Liver (tissue), 3 donors: ENCODE data around the gene SCART1.

ENCODE experiments used
- EGR1 ChIP-seq, 2 donors: IDR thresholded peaks; 2 replicates each; pipeline ENCODE4 v1.6.1; 2016 to 2018; ENCODE audit warnings: antibody characterized with exemption in 2 of 2, low read depth in 2 of 2
- MAX ChIP-seq: IDR thresholded peaks from 2 replicates; pipeline ENCODE4 v1.6.1; 2016; ENCODE audit warnings: antibody characterized with exemption
- NR2F2 ChIP-seq: IDR thresholded peaks from 2 replicates; pipeline ENCODE4 v1.6.1; 2016; ENCODE audit warnings: antibody characterized with exemption
- SP1 ChIP-seq: IDR thresholded peaks from 2 replicates; pipeline ENCODE4 v1.6.1; 2018; ENCODE audit warnings: antibody characterized with exemption, mild to moderate bottlenecking
- TAF1 ChIP-seq: conservative IDR thresholded peaks from 2 replicates; pipeline ENCODE4 v1.6.1; 2016; ENCODE audit warnings: antibody characterized with exemption, mild to moderate bottlenecking
- YY1 ChIP-seq: IDR thresholded peaks from 2 replicates; pipeline ENCODE4 v1.6.1; 2016; ENCODE audit warnings: antibody characterized with exemption, mild to moderate bottlenecking
- TF ChIP-seq, protein P1 (sequence below): fragments of 150-350 bp; IDR thresholded peaks from 2 replicates; pipeline ENCODE4 v1.5.1; 2017; ENCODE audit warnings: improper control_type of control experiment, low read depth, low read length; ENCODE audit not compliant: missing input control
- TF ChIP-seq, protein P2 (sequence below): IDR thresholded peaks from 2 replicates; pipeline ENCODE4 v1.6.1; 2016; ENCODE audit warnings: antibody characterized with exemption
- donor health status: healthy.
- donor health status: healthy.

DNA sequence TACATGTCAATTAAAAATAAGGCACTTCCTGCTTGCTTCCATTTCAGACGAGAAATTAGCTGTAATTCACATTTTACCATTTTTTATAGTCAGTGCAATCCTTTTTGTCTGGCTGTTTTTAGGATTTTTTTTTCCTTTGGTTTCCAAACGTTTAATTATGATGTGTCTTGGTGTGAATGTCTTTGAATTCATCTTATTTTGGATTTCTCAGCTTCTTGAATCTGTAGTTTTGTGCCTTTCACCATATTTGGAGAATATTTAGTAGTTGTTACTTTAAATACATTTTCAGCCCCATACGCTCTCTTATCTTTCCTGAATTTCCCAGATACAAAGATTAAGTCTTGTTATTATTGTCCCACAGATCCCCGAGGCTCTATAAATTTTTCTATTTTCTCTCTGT lies 2.4 kb upstream of the SCART1 start:
- TF ChIP-seq, protein P1, sequence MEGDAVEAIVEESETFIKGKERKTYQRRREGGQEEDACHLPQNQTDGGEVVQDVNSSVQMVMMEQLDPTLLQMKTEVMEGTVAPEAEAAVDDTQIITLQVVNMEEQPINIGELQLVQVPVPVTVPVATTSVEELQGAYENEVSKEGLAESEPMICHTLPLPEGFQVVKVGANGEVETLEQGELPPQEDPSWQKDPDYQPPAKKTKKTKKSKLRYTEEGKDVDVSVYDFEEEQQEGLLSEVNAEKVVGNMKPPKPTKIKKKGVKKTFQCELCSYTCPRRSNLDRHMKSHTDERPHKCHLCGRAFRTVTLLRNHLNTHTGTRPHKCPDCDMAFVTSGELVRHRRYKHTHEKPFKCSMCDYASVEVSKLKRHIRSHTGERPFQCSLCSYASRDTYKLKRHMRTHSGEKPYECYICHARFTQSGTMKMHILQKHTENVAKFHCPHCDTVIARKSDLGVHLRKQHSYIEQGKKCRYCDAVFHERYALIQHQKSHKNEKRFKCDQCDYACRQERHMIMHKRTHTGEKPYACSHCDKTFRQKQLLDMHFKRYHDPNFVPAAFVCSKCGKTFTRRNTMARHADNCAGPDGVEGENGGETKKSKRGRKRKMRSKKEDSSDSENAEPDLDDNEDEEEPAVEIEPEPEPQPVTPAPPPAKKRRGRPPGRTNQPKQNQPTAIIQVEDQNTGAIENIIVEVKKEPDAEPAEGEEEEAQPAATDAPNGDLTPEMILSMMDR, result no peak
- TF ChIP-seq SP1 (no peak), MAX (no peak), NR2F2 (no peak), YY1 (no peak), TAF1 (no peak), EGR1 (IDR thresholded peaks at IDR 0.05; ENCODE audit: low read depth in 2 of 2) (no peak)
- TF ChIP-seq, protein P2, sequence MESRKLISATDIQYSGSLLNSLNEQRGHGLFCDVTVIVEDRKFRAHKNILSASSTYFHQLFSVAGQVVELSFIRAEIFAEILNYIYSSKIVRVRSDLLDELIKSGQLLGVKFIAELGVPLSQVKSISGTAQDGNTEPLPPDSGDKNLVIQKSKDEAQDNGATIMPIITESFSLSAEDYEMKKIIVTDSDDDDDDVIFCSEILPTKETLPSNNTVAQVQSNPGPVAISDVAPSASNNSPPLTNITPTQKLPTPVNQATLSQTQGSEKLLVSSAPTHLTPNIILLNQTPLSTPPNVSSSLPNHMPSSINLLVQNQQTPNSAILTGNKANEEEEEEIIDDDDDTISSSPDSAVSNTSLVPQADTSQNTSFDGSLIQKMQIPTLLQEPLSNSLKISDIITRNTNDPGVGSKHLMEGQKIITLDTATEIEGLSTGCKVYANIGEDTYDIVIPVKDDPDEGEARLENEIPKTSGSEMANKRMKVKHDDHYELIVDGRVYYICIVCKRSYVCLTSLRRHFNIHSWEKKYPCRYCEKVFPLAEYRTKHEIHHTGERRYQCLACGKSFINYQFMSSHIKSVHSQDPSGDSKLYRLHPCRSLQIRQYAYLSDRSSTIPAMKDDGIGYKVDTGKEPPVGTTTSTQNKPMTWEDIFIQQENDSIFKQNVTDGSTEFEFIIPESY, result no peak
